Measurements from ENCODE around the gene TMUB1.

TMUB1 gene

GRCh38 chr7:151101621-151102396 lies 18.5 kb upstream of the TMUB1 start:
- no peak for TF ChIP-seq GATA3 (IDR thresholded peaks at IDR 0.05; ENCODE audit: low read depth, low read length)
- no peak for TF ChIP-seq GATA2 (IDR thresholded peaks at IDR 0.05; ENCODE audit: low read depth, low read length)

DNA sequence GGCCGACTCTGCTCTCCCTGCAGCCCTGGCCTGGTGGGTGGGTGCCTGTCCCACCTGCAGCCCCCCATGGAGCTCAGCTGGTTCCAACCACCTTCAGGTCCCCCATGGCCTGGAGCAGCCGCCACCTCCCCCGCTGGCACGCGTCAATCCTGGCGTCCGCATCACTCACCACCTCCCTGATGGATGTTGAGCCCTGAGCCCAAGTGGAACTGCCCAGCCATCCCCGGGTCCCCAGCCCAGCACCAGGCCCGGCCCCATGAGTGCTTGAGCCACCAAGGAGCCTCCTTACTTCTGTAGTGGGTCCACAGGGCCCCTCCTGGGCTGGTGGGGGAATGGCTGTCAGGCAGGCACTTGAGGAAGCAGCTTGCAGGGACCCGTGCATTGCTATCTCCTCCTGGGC lies 17.6 kb upstream of the TMUB1 start:
- TF ChIP-seq GATA2 (IDR thresholded peaks at IDR 0.05; ENCODE audit: low read depth, low read length), result no peak

DNA sequence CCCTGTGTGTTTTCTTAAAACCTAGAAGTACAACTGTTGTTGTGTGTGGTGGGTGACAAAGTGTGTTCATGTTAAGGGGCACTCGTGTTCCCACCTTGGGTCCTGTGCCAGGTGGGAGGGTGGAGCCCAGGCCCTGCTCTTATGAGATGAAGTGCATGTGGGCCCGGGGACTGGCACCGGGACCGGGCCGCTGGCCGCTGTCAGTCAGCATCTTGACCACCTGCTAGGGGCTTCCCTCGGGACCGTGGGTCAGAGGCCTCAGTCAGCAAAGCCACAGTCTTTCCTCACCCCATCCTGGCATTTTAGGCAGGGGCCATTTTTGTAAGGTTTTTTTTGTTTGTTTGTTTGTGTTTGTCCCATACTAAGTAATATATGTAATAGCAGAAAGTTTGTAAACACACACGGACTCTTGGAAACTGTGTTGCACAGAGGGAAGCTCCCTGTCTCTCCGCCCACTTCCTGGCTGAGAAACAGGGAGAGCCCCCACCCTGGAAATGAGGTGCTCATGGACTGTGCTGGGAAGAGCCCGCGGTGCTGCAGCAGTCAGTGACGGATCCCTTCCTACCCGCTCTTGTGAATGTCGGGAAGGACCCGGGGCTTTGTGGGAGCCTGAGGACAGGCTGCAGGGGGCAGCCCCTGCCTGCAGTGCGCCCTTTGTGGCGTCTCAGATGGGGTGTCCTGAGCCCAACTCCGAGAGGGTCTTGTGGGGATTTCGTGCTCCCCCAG lies 16.4 kb upstream of the TMUB1 start:
- TF ChIP-seq GATA3 (IDR thresholded peaks at IDR 0.05; ENCODE audit: low read depth, low read length) (no peak), GATA2 (IDR thresholded peaks at IDR 0.05; ENCODE audit: low read depth, low read length) (no peak)

DNA sequence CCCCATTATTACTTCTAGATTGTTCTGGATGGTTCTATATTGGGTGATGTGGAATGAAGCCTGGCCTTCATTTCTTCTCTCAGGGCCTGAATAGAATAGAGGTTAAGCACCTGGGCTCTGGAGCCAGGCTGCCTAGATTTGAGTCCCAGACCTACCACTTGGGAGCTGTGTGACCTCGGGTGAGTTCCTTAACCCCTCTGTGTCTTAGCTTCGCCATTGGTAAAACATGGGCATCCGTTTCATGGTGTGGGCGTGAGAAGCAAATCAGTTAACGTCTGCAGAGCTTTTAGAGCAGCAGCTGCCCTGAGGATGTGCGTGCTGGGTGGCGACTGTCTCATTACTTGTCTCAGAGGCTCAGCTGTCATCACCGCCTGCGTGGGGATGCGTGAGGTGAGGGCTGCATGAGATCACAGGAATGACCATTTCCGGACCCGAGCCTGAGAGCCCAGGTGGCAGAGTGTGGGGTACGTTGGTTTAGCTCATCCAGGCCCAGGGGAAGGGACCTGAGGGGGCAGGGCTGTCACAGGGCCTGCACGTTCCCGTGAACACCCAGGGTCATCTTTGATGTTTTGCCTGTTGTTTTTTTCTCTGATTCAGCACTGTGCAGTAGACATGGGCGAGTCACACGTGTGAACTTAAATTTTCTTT lies 12.7 kb upstream of the TMUB1 start:
- TF ChIP-seq GATA2 (IDR thresholded peaks at IDR 0.05; ENCODE audit: low read depth, low read length) (no peak), GATA3 (IDR thresholded peaks at IDR 0.05; ENCODE audit: low read depth, low read length) (no peak)

GRCh38 chr7:151095123-151095797 lies 12.0 kb upstream of the TMUB1 start:
- TF ChIP-seq GATA2 (IDR thresholded peaks at IDR 0.05; ENCODE audit: low read depth, low read length) (no peak), GATA3 (IDR thresholded peaks at IDR 0.05; ENCODE audit: low read depth, low read length) (no peak)

GRCh38 chr7:151094675-151095074 lies 11.4 kb upstream of the TMUB1 start:
- TF ChIP-seq GATA3 (IDR thresholded peaks at IDR 0.05; ENCODE audit: low read depth, low read length), result no peak
- no peak for TF ChIP-seq GATA2 (IDR thresholded peaks at IDR 0.05; ENCODE audit: low read depth, low read length)

DNA sequence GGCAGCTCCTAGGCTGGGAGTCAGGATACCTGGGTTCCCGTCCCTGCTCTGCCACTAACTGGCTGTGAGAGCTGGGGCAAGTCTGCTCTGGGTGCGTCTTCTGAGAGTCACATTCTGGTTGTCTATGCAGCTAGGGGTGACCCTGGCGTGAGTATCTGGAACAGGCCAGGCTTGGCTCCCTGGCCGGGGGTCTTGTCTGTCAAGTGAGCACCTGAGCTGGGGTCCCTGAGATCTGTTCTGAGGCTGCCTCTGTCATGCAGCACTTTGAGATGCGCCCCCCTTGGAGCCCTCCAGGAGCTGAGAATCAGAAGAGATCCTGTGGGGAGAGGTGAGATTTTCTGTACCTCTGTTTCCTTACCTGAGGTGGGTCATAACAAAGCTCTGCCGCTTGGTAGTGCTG lies 10.5 kb upstream of the TMUB1 start:
- TF ChIP-seq GATA3 (IDR thresholded peaks at IDR 0.05; ENCODE audit: low read depth, low read length) (no peak), GATA2 (IDR thresholded peaks at IDR 0.05; ENCODE audit: low read depth, low read length) (no peak)

DNA sequence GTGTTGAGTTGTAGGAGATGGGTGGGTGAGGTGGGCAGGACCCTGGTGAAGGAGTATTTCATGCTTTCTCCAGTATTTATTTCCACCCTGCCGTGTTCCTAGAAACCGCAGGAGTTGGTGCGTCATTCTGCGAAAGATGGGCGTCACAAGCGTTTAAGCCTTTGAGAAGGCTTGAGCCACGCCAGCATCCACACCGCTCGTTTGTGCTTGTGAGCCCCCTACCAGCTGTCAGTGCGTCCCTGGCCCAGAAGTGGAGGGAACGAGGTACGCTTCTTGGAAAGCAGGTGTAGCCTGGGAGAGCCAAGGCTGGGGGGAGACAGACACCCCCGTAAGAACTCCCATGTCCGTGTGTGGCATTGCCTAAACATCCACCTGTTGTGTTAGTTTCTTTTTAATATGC lies 8.7 kb upstream of the TMUB1 start:
- no peak for TF ChIP-seq GATA3 (IDR thresholded peaks at IDR 0.05; ENCODE audit: low read depth, low read length)
- TF ChIP-seq GATA2 (IDR thresholded peaks at IDR 0.05; ENCODE audit: low read depth, low read length), result no peak

GRCh38 chr7:151091431-151091830 lies 8.1 kb upstream of the TMUB1 start:
- TF ChIP-seq GATA2 (IDR thresholded peaks at IDR 0.05; ENCODE audit: low read depth, low read length) (no peak), GATA3 (IDR thresholded peaks at IDR 0.05; ENCODE audit: low read depth, low read length) (no peak)

- TF ChIP-seq GATA2 (IDR thresholded peaks at IDR 0.05; ENCODE audit: low read depth, low read length), result no peak
- TF ChIP-seq GATA3 (IDR thresholded peaks at IDR 0.05; ENCODE audit: low read depth, low read length), result no peak
Observed at GRCh38 chr7:151091003-151091402, 7.7 kb upstream of the TMUB1 start.

- TF ChIP-seq GATA3 (IDR thresholded peaks at IDR 0.05; ENCODE audit: low read depth, low read length) (no peak), GATA2 (IDR thresholded peaks at IDR 0.05; ENCODE audit: low read depth, low read length) (no peak)
Observed at GRCh38 chr7:151089893-151090730, 6.8 kb upstream of the TMUB1 start.

DNA sequence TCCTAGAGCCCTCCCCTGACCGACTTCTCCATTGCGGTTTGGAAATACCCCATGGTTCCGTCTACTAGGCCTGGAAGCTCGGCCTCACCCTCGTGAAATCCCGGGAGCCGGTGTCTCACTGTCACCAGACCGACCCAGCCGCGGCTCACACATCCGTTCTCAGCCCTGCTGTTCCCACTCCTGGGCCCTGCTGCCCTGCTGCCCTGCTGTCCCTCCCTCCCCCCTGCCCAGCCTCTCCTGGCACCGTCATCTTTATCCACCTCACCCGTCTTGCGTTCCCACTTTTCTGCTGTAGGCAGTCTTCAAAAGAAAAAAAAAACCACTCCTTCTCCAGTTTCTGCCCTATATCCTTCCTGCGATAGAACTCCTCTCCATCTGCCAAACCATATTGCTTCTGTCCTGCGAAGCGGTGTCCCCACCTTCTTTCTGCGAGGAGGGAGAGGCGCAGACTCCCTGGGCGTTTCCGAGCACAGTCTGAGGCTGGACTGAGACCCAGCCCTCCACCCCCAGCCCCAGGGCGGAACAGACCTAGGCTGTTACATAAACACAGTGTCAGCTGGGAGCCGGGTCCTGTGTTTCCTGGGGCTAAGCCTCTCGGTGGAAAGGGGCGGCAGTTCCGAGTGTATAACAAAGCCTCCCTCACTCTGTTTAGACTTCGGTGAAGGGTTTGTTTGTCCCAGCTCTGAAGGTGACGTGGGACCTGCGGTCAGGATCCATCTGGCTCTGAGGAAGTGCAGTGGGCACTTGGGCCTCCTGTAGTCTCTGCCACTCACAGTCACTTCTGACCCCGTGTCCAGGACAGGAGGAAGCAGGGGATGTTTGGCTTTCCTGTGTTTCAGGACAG lies 5.8 kb upstream of the TMUB1 start:
- no peak for TF ChIP-seq GATA3 (IDR thresholded peaks at IDR 0.05; ENCODE audit: low read depth, low read length)
- TF ChIP-seq GATA2 (IDR thresholded peaks at IDR 0.05; ENCODE audit: low read depth, low read length), result no peak
